ENCODE data around the gene GCNT4.

GCNT4 gene

DNA sequence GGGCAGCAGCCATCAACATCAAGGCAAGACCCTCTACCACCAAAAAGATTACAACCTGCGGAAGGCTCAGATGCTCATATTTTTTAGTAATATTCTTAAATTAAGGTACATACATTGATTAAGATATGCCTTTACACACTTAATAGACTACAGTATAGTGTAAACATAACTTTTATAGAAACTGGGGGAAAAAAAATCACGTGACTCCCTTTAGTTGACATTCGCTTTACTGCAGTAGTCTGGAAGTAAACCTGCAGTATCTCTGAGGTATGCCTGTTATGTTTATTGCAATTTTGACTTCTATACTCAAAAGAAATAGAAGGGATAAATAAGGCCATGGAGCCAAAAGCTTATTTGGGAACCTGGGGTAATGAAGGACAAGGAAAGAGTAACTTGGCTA, 15.1 kb upstream of the GCNT4 start:
- TF ChIP-seq TAF1 (IDR thresholded peaks at IDR 0.05; ENCODE audit: low read depth) (no peak), CREB1 (IDR thresholded peaks at IDR 0.05; ENCODE audit: low read depth) (no peak), EP300 (IDR thresholded peaks at IDR 0.05; ENCODE audit: borderline replicate concordance) (no peak), TCF12 (IDR thresholded peaks at IDR 0.05; ENCODE audit: low read depth) (no peak), CEBPB (IDR thresholded peaks at IDR 0.05) (no peak), TEAD4 (IDR thresholded peaks at IDR 0.05) (no peak), NFIC (IDR thresholded peaks at IDR 0.05) (no peak), YY1 (IDR thresholded peaks at IDR 0.05; ENCODE audit: low read depth) (no peak), FOXM1 (IDR thresholded peaks at IDR 0.05; ENCODE audit: borderline replicate concordance, low read depth) (no peak), RAD21 (IDR thresholded peaks at IDR 0.05; ENCODE audit: low read depth) (no peak), ZBTB7A (IDR thresholded peaks at IDR 0.05; ENCODE audit: low read depth) (no peak), EGR1 (IDR thresholded peaks at IDR 0.05) (no peak)
- TF ChIP-seq, protein P1, sequence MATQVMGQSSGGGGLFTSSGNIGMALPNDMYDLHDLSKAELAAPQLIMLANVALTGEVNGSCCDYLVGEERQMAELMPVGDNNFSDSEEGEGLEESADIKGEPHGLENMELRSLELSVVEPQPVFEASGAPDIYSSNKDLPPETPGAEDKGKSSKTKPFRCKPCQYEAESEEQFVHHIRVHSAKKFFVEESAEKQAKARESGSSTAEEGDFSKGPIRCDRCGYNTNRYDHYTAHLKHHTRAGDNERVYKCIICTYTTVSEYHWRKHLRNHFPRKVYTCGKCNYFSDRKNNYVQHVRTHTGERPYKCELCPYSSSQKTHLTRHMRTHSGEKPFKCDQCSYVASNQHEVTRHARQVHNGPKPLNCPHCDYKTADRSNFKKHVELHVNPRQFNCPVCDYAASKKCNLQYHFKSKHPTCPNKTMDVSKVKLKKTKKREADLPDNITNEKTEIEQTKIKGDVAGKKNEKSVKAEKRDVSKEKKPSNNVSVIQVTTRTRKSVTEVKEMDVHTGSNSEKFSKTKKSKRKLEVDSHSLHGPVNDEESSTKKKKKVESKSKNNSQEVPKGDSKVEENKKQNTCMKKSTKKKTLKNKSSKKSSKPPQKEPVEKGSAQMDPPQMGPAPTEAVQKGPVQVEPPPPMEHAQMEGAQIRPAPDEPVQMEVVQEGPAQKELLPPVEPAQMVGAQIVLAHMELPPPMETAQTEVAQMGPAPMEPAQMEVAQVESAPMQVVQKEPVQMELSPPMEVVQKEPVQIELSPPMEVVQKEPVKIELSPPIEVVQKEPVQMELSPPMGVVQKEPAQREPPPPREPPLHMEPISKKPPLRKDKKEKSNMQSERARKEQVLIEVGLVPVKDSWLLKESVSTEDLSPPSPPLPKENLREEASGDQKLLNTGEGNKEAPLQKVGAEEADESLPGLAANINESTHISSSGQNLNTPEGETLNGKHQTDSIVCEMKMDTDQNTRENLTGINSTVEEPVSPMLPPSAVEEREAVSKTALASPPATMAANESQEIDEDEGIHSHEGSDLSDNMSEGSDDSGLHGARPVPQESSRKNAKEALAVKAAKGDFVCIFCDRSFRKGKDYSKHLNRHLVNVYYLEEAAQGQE (IDR thresholded peaks at IDR 0.05; ENCODE audit: low read depth): no peak
- TF ChIP-seq, protein P2, sequence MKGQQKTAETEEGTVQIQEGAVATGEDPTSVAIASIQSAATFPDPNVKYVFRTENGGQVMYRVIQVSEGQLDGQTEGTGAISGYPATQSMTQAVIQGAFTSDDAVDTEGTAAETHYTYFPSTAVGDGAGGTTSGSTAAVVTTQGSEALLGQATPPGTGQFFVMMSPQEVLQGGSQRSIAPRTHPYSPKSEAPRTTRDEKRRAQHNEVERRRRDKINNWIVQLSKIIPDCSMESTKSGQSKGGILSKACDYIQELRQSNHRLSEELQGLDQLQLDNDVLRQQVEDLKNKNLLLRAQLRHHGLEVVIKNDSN (IDR thresholded peaks at IDR 0.05): no peak
- TF ChIP-seq, protein P3, sequence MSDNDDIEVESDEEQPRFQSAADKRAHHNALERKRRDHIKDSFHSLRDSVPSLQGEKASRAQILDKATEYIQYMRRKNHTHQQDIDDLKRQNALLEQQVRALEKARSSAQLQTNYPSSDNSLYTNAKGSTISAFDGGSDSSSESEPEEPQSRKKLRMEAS (IDR thresholded peaks at IDR 0.05): no peak

DNA sequence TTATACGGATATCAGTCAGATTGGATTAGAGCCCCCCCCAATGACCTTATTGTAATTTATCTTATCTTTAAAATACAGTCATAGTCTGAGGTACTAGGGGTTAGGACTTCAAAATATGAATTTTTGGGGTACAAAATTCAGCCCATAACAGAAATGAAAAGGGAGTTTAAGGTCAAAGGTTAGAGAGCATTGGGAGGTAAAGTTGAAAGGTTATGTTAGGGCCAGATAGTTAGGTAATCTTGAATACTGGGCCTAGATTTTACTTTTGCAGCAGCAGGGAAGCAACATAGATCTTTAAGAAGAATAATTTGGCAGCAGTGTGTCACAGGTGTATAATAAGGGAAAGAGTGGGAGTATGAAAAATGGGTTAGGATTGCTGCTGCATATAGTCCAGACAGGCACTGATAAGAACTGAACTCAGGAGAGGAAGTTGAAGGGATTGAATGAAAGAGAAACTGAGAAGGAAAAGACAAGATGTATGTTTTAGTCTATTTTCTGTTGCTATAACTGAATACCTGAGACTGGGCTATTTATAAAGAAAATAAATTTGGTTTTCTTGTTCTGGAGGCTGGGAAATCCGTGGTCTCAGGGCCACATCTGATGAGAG, 10.7 kb upstream of the GCNT4 start:
- TF ChIP-seq CEBPB (IDR thresholded peaks at IDR 0.05): no peak
- TF ChIP-seq EP300 (IDR thresholded peaks at IDR 0.05; ENCODE audit: borderline replicate concordance): no peak
- no peak for TF ChIP-seq TCF12 (IDR thresholded peaks at IDR 0.05; ENCODE audit: low read depth)
- TF ChIP-seq, protein P1 (IDR thresholded peaks at IDR 0.05; ENCODE audit: low read depth): no peak
- TF ChIP-seq CREB1 (IDR thresholded peaks at IDR 0.05; ENCODE audit: low read depth): no peak
- TF ChIP-seq TEAD4 (IDR thresholded peaks at IDR 0.05): no peak
- TF ChIP-seq, protein P2 (IDR thresholded peaks at IDR 0.05): no peak
- no peak for TF ChIP-seq FOXM1 (IDR thresholded peaks at IDR 0.05; ENCODE audit: borderline replicate concordance, low read depth)
- TF ChIP-seq ZBTB7A (IDR thresholded peaks at IDR 0.05; ENCODE audit: low read depth): no peak
- no peak for TF ChIP-seq RAD21 (IDR thresholded peaks at IDR 0.05; ENCODE audit: low read depth)
- TF ChIP-seq EGR1 (IDR thresholded peaks at IDR 0.05): no peak
- no peak for TF ChIP-seq YY1 (IDR thresholded peaks at IDR 0.05; ENCODE audit: low read depth)
- no peak for TF ChIP-seq NFIC (IDR thresholded peaks at IDR 0.05)
- TF ChIP-seq TAF1 (IDR thresholded peaks at IDR 0.05; ENCODE audit: low read depth): no peak
- TF ChIP-seq, protein P3 (IDR thresholded peaks at IDR 0.05): no peak

DNA sequence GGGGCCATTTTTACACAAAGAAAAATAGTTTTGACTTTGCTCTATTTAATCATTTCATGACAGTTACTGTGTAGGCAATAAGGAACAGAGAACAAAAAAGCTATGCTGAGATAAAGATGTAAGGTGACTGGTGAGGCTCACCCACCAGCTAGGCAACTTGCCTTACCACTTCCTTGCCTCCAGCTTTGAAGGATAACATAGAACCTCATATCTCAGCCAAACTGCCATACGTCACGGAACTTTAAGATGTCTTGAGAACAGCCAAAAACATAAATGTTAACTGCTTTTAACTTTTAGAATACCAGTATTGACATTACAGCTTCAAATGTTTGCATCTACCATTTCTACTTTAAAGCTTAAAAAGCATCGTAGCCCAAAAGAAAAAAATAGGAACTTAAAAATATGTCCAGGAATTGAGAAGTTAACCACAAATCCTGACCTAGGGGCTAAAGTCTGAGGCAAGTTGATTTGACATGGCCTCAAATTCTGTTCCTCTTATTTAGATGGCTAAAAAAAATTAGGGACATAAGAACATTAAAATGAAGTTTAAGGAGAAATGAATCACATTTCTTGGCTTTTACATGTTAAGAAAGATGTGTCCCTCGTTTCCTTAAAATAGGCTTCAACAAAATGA, 7.7 kb upstream of the GCNT4 start:
- TF ChIP-seq, protein P3 (IDR thresholded peaks at IDR 0.05): no peak
- TF ChIP-seq RAD21 (IDR thresholded peaks at IDR 0.05; ENCODE audit: low read depth): no peak
- no peak for TF ChIP-seq YY1 (IDR thresholded peaks at IDR 0.05; ENCODE audit: low read depth)
- no peak for TF ChIP-seq EGR1 (IDR thresholded peaks at IDR 0.05)
- no peak for TF ChIP-seq TEAD4 (IDR thresholded peaks at IDR 0.05)
- TF ChIP-seq TCF12 (IDR thresholded peaks at IDR 0.05; ENCODE audit: low read depth): no peak
- TF ChIP-seq, protein P2 (IDR thresholded peaks at IDR 0.05): no peak
- TF ChIP-seq CREB1 (IDR thresholded peaks at IDR 0.05; ENCODE audit: low read depth): no peak
- TF ChIP-seq CEBPB (IDR thresholded peaks at IDR 0.05): no peak
- TF ChIP-seq ZBTB7A (IDR thresholded peaks at IDR 0.05; ENCODE audit: low read depth): no peak
- no peak for TF ChIP-seq TAF1 (IDR thresholded peaks at IDR 0.05; ENCODE audit: low read depth)
- no peak for TF ChIP-seq EP300 (IDR thresholded peaks at IDR 0.05; ENCODE audit: borderline replicate concordance)
- TF ChIP-seq, protein P1 (IDR thresholded peaks at IDR 0.05; ENCODE audit: low read depth): no peak
- no peak for TF ChIP-seq NFIC (IDR thresholded peaks at IDR 0.05)
- no peak for TF ChIP-seq FOXM1 (IDR thresholded peaks at IDR 0.05; ENCODE audit: borderline replicate concordance, low read depth)
